Measurements from ENCODE around the gene FNIP1.
"Not testable (repeated sequence)": the region's sequence is repeated elsewhere in the genome, so short reads cannot be mapped to it uniquely, and the experiment has no call there.

Gene FNIP1

GRCh38 chr5:131786900-131787692 is 9.7 kb downstream of the FNIP1 start:
- no peak for DNase-seq

GRCh38 chr5:131786036-131786435 is 10.8 kb downstream of the FNIP1 start:
- no peak for DNase-seq

GRCh38 chr5:131783874-131784273 is 12.9 kb downstream of the FNIP1 start:
- DNase-seq = no peak

GRCh38 chr5:131783357-131783756 is 13.5 kb downstream of the FNIP1 start:
- DNase-seq = no peak

- DNase-seq = no peak
Observed at GRCh38 chr5:131782717-131783116, 14.1 kb downstream of the FNIP1 start.

GRCh38 chr5:131778141-131778540 is 18.7 kb downstream of the FNIP1 start:
- DNase-seq = not testable (repeated sequence)

- no peak for DNase-seq
Observed at GRCh38 chr5:131776450-131776849, 20.4 kb downstream of the FNIP1 start.

GRCh38 chr5:131774652-131775367 is 22.0 kb downstream of the FNIP1 start:
- DNase-seq = no peak

GRCh38 chr5:131773805-131774204 is 23.0 kb downstream of the FNIP1 start:
- no peak for DNase-seq

- DNase-seq = no peak
Observed at GRCh38 chr5:131771692-131772091, 25.1 kb downstream of the FNIP1 start.

- DNase-seq = no peak
Observed at GRCh38 chr5:131769961-131770360, 26.9 kb downstream of the FNIP1 start.

- DNase-seq = no peak
Observed at GRCh38 chr5:131769336-131769735, 27.5 kb downstream of the FNIP1 start.

- no peak for DNase-seq
Observed at GRCh38 chr5:131767891-131768290, 28.9 kb downstream of the FNIP1 start.

GRCh38 chr5:131766689-131767088 is 30.1 kb downstream of the FNIP1 start:
- DNase-seq = no peak

- no peak for DNase-seq
Observed at GRCh38 chr5:131765261-131765660, 31.6 kb downstream of the FNIP1 start.

- no peak for DNase-seq
Observed at GRCh38 chr5:131763968-131764367, 32.8 kb downstream of the FNIP1 start.

- no peak for DNase-seq
Observed at GRCh38 chr5:131760793-131761192, 36.0 kb downstream of the FNIP1 start.

GRCh38 chr5:131759704-131760103 is 37.1 kb downstream of the FNIP1 start:
- DNase-seq = no peak

- no peak for DNase-seq
Observed at GRCh38 chr5:131758520-131758900, 38.3 kb downstream of the FNIP1 start.

GRCh38 chr5:131757830-131758519 is 38.8 kb downstream of the FNIP1 start:
- DNase-seq = no peak

- DNase-seq = no peak
Observed at GRCh38 chr5:131756942-131757341, 39.9 kb downstream of the FNIP1 start.

- DNase-seq = no peak
Observed at GRCh38 chr5:131754363-131754762, 42.5 kb downstream of the FNIP1 start.

GRCh38 chr5:131751506-131751905 is 45.3 kb downstream of the FNIP1 start:
- no peak for DNase-seq

Measured in activated CD4-positive, alpha-beta T cell treated with anti-CD3 and anti-CD28 coated beads, Interleukin-10, Interleukin-2, amounts not matched to agents 100 ng/mL and 50 ng/mL, durations not matched to agents 16 hours and 8 hours (primary cell).